K562 (cell line): ENCODE data around the gene CALHM1. TPM values are rescaled to one million over a fixed set of nuclear protein-coding genes. Genes with fewer than 3 reads are reported as not detected.

Experiments
- CBFA2T2 ChIP-seq: fragments of 450-650 bp; conservative IDR thresholded peaks from 2 replicates; pipeline ENCODE4 v1.6.1; 2017; ENCODE audit warnings: mild to moderate bottlenecking
- CREB1 ChIP-seq, 2 experiments: sonication (generic) in 1 of 2; formaldehyde crosslinking in 1 of 2; IDR thresholded peaks; 2 replicates each; pipeline versions ENCODE4 v1.6.1 to v1.8.0; 2012 to 2022; ENCODE audit warnings: inconsistent platforms in 1 of 2, mild to moderate bottlenecking in 1 of 2, missing genetic modification reagents in 1 of 2, moderate library complexity in 1 of 2
- EGR1 ChIP-seq: fragments of 450-650 bp; conservative IDR thresholded peaks from 2 replicates; pipeline ENCODE4 v1.6.1; 2017; ENCODE audit warnings: mild to moderate bottlenecking
- KLF13 ChIP-seq: fragments of 450-650 bp; IDR thresholded peaks from 2 replicates; pipeline ENCODE4 v1.6.1; 2016; ENCODE audit warnings: missing genetic modification characterization, low read depth, mild to moderate bottlenecking, missing compliant biosample characterization, moderate library complexity, borderline replicate concordance
- NONO ChIP-seq, 2 experiments: fragments of 200-400 bp in 1 of 2; fragments of 450-650 bp in 1 of 2; formaldehyde crosslinking in 1 of 2; IDR thresholded peaks; 2 replicates each; pipeline ENCODE4 v1.6.1; 2017; ENCODE audit warnings: low read depth in 2 of 2, mild to moderate bottlenecking in 2 of 2, moderate library complexity in 2 of 2, low read length in 1 of 2
- RHOXF2B ChIP-seq: fragments of 250-450 bp; sonication (Bioruptor Pico); conservative IDR thresholded peaks from 2 replicates; pipeline ENCODE4 v1.5.1; 2021
- SLC30A9 ChIP-seq: fragments of 250-450 bp; sonication (Bioruptor Pico); IDR thresholded peaks from 2 replicates; pipeline ENCODE4 v1.8.0; 2022; ENCODE audit warnings: mild to moderate bottlenecking, moderate library complexity
- TCFL5 ChIP-seq: fragments of 250-450 bp; sonication (Bioruptor Pico); conservative IDR thresholded peaks from 2 replicates; pipeline ENCODE4 v1.6.1; 2021; ENCODE audit warnings: mild to moderate bottlenecking, moderate library complexity, matching md5 sums
- TEAD2 ChIP-seq: fragments of 450-650 bp; IDR thresholded peaks from 2 replicates; pipeline ENCODE4 v1.6.1; 2016; ENCODE audit warnings: missing genetic modification characterization, control low read depth, missing compliant biosample characterization
- polyA plus RNA-seq, 8 experiments: library from polyadenylated mRNA; depleted of rRNA in 4 of 8; stranded (reverse) in 5 of 8; unstranded in 3 of 8; fragments of >200 nt; fragmentation: Nextera tagmentation in 2 of 8; fragmentation: Illumina TruSeq in 1 of 8; extraction: Ambion mirVana in 2 of 8; extraction: Trizol in 1 of 8; gene quantifications; 2 replicates each; pipeline versions ENCODE4 v1.2.1 to v1.2.3, GENCODE V29; 2011 to 2014; ENCODE audit warnings: inconsistent platforms in 1 of 8, missing spikeins in 1 of 8
- total RNA-seq, 7 experiments: library from RNA; depleted of rRNA in 6 of 7; stranded (reverse); fragments of >200 nt in 6 of 7; fragmentation: Illumina TruSeq in 2 of 7; extraction: Trizol in 2 of 7; gene quantifications; 2 replicates each; pipeline versions ENCODE4 v1.2.1 to v1.2.3, GENCODE V29; 2011 to 2021; ENCODE audit warnings: low replicate concordance in 1 of 7
- TF ChIP-seq, protein P1 (sequence below): sonication (generic); IDR thresholded peaks from 2 replicates; pipeline ENCODE4 v1.6.1; 2016
- TF ChIP-seq, protein P2 (sequence below): sonication (generic); formaldehyde crosslinking; IDR thresholded peaks from 2 replicates; pipeline ENCODE4 v1.8.1; 2023; ENCODE audit warnings: mild to moderate bottlenecking, missing genetic modification reagents
- TF ChIP-seq, protein P3 (sequence below): fragments of 450-650 bp; conservative IDR thresholded peaks from 2 replicates; pipeline ENCODE4 v1.6.1; 2016; ENCODE audit warnings: missing genetic modification characterization, low read depth, mild to moderate bottlenecking, missing compliant biosample characterization, moderate library complexity
- TF ChIP-seq, protein P4 (sequence below): sonication (generic); formaldehyde crosslinking; IDR thresholded peaks from 2 replicates; pipeline ENCODE4 v1.8.0; 2023; ENCODE audit warnings: missing genetic modification reagents, mild to moderate bottlenecking, borderline replicate concordance

Gene CALHM1
- total and polyA plus RNA-seq, 9 of the 15 experiments (the other 6 are each of a cell fraction or from before 2014, with no cell fraction given), result 0.03 TPM; not detected in 8

DNA sequence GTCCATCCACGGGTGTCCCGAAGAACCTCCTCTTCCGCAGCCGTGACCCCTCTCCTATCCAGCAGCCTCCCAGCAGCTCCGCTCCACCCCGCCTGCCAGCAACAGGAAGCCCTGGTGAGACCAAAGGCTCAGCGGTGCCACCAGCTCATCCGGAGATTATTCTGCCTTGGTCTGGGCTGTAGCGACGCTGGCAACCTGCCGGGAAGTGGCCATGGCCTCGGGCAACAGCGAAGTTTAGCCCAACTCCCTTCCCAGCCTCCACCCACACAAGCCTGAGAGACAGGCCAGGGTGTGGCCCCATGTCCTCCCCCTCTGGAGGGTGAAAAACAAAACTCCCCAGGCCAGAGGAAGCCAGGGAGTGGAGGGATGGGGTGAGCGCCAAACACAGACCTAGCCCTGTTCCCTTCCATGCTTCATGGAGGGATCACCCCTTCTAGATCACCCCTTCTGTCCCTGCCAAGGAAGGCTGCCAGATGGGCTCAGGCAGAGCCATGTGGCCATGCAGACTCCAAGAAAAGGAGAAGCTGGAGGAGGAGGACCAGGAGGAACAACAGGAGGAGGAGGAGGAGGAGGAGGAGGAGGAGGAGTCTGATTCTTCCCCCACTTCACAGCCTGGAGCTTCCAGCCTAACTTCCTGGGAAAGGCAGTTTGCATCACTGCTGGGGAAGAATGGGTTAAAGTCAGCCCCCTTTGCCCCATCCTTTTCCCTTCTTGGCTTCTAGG, 7.4 kb downstream of the CALHM1 start (continued):
- TF ChIP-seq, protein P1, sequence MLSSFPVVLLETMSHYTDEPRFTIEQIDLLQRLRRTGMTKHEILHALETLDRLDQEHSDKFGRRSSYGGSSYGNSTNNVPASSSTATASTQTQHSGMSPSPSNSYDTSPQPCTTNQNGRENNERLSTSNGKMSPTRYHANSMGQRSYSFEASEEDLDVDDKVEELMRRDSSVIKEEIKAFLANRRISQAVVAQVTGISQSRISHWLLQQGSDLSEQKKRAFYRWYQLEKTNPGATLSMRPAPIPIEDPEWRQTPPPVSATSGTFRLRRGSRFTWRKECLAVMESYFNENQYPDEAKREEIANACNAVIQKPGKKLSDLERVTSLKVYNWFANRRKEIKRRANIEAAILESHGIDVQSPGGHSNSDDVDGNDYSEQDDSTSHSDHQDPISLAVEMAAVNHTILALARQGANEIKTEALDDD, result no peak
- TF ChIP-seq SLC30A9 (CRISPR knock-in tag) (no peak), KLF13 (no peak), EGR1 (peak; percentile 56), NONO (IDR thresholded peaks at IDR 0.05; ENCODE audit: low read depth in 2 of 2, low read length in 1 of 2) (no peak), CREB1 (IDR thresholded peaks at IDR 0.05) (no peak), CREB1 (CRISPR knock-in tag; IDR thresholded peaks at IDR 0.05) (no peak), CBFA2T2 (no peak), TEAD2 (no peak), TCFL5 (CRISPR knock-in tag) (no peak), RHOXF2B (CRISPR knock-in tag) (no peak)
- TF ChIP-seq, protein P2, sequence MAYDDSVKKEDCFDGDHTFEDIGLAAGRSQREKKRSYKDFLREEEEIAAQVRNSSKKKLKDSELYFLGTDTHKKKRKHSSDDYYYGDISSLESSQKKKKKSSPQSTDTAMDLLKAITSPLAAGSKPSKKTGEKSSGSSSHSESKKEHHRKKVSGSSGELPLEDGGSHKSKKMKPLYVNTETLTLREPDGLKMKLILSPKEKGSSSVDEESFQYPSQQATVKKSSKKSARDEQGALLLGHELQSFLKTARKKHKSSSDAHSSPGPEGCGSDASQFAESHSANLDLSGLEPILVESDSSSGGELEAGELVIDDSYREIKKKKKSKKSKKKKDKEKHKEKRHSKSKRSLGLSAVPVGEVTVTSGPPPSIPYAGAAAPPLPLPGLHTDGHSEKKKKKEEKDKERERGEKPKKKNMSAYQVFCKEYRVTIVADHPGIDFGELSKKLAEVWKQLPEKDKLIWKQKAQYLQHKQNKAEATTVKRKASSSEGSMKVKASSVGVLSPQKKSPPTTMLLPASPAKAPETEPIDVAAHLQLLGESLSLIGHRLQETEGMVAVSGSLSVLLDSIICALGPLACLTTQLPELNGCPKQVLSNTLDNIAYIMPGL (CRISPR knock-in tag), result no peak
- TF ChIP-seq, protein P3, sequence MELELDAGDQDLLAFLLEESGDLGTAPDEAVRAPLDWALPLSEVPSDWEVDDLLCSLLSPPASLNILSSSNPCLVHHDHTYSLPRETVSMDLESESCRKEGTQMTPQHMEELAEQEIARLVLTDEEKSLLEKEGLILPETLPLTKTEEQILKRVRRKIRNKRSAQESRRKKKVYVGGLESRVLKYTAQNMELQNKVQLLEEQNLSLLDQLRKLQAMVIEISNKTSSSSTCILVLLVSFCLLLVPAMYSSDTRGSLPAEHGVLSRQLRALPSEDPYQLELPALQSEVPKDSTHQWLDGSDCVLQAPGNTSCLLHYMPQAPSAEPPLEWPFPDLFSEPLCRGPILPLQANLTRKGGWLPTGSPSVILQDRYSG (tag), result no peak
- TF ChIP-seq, protein P4, sequence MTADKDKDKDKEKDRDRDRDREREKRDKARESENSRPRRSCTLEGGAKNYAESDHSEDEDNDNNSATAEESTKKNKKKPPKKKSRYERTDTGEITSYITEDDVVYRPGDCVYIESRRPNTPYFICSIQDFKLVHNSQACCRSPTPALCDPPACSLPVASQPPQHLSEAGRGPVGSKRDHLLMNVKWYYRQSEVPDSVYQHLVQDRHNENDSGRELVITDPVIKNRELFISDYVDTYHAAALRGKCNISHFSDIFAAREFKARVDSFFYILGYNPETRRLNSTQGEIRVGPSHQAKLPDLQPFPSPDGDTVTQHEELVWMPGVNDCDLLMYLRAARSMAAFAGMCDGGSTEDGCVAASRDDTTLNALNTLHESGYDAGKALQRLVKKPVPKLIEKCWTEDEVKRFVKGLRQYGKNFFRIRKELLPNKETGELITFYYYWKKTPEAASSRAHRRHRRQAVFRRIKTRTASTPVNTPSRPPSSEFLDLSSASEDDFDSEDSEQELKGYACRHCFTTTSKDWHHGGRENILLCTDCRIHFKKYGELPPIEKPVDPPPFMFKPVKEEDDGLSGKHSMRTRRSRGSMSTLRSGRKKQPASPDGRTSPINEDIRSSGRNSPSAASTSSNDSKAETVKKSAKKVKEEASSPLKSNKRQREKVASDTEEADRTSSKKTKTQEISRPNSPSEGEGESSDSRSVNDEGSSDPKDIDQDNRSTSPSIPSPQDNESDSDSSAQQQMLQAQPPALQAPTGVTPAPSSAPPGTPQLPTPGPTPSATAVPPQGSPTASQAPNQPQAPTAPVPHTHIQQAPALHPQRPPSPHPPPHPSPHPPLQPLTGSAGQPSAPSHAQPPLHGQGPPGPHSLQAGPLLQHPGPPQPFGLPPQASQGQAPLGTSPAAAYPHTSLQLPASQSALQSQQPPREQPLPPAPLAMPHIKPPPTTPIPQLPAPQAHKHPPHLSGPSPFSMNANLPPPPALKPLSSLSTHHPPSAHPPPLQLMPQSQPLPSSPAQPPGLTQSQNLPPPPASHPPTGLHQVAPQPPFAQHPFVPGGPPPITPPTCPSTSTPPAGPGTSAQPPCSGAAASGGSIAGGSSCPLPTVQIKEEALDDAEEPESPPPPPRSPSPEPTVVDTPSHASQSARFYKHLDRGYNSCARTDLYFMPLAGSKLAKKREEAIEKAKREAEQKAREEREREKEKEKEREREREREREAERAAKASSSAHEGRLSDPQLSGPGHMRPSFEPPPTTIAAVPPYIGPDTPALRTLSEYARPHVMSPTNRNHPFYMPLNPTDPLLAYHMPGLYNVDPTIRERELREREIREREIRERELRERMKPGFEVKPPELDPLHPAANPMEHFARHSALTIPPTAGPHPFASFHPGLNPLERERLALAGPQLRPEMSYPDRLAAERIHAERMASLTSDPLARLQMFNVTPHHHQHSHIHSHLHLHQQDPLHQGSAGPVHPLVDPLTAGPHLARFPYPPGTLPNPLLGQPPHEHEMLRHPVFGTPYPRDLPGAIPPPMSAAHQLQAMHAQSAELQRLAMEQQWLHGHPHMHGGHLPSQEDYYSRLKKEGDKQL, result no peak
